BJ (cell line): ENCODE results near the gene CIC. TPM values are rescaled to one million over a fixed set of nuclear protein-coding genes. Genes with fewer than 3 reads are reported as not detected.
A peak's percentile ranks its signal among the peaks of the same experiment; 100 is the strongest.

ENCODE experiments used
- CTCF ChIA-PET: fragments of 350-600 bp; formaldehyde crosslinking; extraction: SDS; loops from one replicate; lab custom pipeline; 2021; ENCODE audit warnings: antibody characterized with exemption, inconsistent platforms; lab: Yijun Ruan, JAX
- POLR2A ChIA-PET: fragments of 300-600 bp; sonication (Branson Sonifier 250); formaldehyde crosslinking; extraction: SDS; loops from one replicate; lab custom pipeline; 2021; ENCODE audit warnings: antibody characterized with exemption; lab: Charles Lee
- DNase-seq: peaks from one replicate; pipeline ENCODE4 v3.0.0-alpha.2; 2011; ENCODE audit warnings: low read depth
- H3K27me3 ChIP-seq: 2 replicates; pipeline ENCODE4 v1.6.0; 2011; ENCODE audit warnings: low read length; ENCODE audit not compliant: control insufficient read depth, insufficient read depth
- H3K36me3 ChIP-seq: 2 replicates; pipeline ENCODE4 v1.5.1; 2011; ENCODE audit warnings: low read length; ENCODE audit not compliant: control insufficient read depth, insufficient read depth
- H3K4me3 ChIP-seq: 2 replicates; pipeline ENCODE4 v1.5.1; 2011; ENCODE audit warnings: low read depth, mild to moderate bottlenecking, control low read depth, low read length
- CTCF ChIP-seq: IDR thresholded peaks from 2 replicates; pipeline ENCODE4 v1.5.1; 2011; ENCODE audit warnings: low read depth, mild to moderate bottlenecking, control low read depth, inconsistent platforms, low read length, moderate library complexity; ENCODE audit not compliant: insufficient read depth
- polyA plus RNA-seq: library from polyadenylated mRNA; depleted of rRNA; stranded (reverse); fragments of >200 nt; gene quantifications from 2 replicates; pipeline ENCODE4 v1.2.3, GENCODE V29; 2011

CIC gene
- polyA plus RNA-seq, 1 experiment = 7.0 TPM

DNA sequence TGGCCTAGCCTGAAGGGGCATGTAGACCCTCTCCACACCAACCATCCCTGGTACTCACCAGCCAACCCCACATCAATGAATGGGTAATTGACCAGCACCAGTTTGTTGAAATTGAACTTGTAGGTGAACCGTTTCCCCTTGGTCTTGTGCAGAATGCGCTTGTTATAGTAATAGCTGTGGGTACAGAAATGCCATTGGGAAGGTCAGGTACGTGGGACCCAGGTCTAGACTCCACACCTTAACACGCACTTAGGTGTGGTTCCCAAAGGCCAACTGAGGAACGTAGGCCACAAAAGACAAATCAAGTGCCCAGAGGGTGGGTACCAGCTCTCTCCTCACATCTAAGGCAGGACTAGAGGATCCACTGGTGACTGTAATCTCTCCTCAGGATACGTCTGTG is 19.3 kb upstream of the CIC start:
- Histone ChIP-seq H3K36me3 (peaks cover 12% of the 10 kb centered on the region), H3K27me3 (no peaks in the 10 kb centered on the region), H3K4me3 (no peak overlapping the region)
- CTCF ChIA-PET = interaction anchor here (4.5 kb wide), 1 partner anchor 30 kb away, joined by 42 read pairs; no protein-coding TSS in a partner anchor
- no peak for DNase-seq
- POLR2A ChIA-PET = no interaction called here
- TF ChIP-seq CTCF = no peak

- no peak for DNase-seq
- ChIA-PET POLR2A (interaction anchor here (0.7 kb wide), 1 partner anchor 7 kb away, joined by 8 read pairs; no protein-coding TSS in a partner anchor), CTCF (interaction anchor here (0.9 to 4.5 kb wide), 3 partner anchors 30 to 169 kb away, joined by 4 to 42 read pairs (median 5); no protein-coding TSS in a partner anchor)
- H3K4me3 ChIP-seq = no peak overlapping the region
- H3K36me3 ChIP-seq = peaks cover 12% of the 10 kb centered on the region
- TF ChIP-seq CTCF = no peak
- no peaks in the 10 kb centered on the region for H3K27me3 ChIP-seq
Measured at GRCh38 chr19:42250183-42250665, 18.8 kb upstream of the CIC start.

GRCh38 chr19:42250666-42251531 is 18.2 kb upstream of the CIC start:
- ChIA-PET POLR2A (interaction anchor here (0.7 kb wide), 1 partner anchor 8 kb away, joined by 8 read pairs; no protein-coding TSS in a partner anchor), CTCF (interaction anchor here (0.9 to 4.5 kb wide), 5 partner anchors 29 to 170 kb away, joined by 4 to 42 read pairs (median 7); no protein-coding TSS in a partner anchor)
- H3K27me3 ChIP-seq = no peaks in the 10 kb centered on the region
- DNase-seq = no peak
- 0 out of 2 replicates have a peak overlapping the region, but pooled peaks have one; percentile 4 for H3K4me3 ChIP-seq
- peaks cover 12% of the 10 kb centered on the region for H3K36me3 ChIP-seq
- TF ChIP-seq CTCF = no peak

- Histone ChIP-seq H3K4me3 (peak overlapping the region; percentile 100), H3K27me3 (no peaks in the 10 kb centered on the region), H3K36me3 (peaks cover 10% of the 10 kb centered on the region)
- no peak for DNase-seq
- no peak for TF ChIP-seq CTCF
- CTCF ChIA-PET = interaction anchor here (0.6 to 4.5 kb wide), 5 partner anchors 28 to 140 kb away, joined by 3 to 42 read pairs (median 7); no protein-coding TSS in a partner anchor
- POLR2A ChIA-PET = no interaction called here
Measured at GRCh38 chr19:42251572-42252358, 17.3 kb upstream of the CIC start.
